HEK293 (cell line): Measurements from ENCODE around the gene CNPPD1.

ENCODE experiments used
- CTCF ChIA-PET: fragments of 350-600 bp; formaldehyde crosslinking; extraction: SDS; loops from one replicate; lab custom pipeline; 2021; ENCODE audit warnings: antibody characterized with exemption; lab: Yijun Ruan, JAX
- POLR2A ChIA-PET: fragments of 300-600 bp; formaldehyde crosslinking; extraction: SDS; loops from one replicate; lab custom pipeline; 2020; ENCODE audit warnings: antibody characterized with exemption, inconsistent platforms; lab: Yijun Ruan, JAX
- H3K27ac ChIP-seq: fragments of 200-500 bp; sonication (Bioruptor generic); 2 replicates; pipeline ENCODE4 v1.5.1; 2014; ENCODE audit warnings: low read depth, low read length, control low read depth, inconsistent platforms; ENCODE audit errors: extremely low read depth
- H3K36me3 ChIP-seq, 2 experiments: fragments of 200-500 bp in 1 of 2; sonication (Bioruptor generic) in 1 of 2; 1 replicate in 1 of 2; 2 replicates in 1 of 2; pipeline ENCODE4 v1.5.1; 2014 to 2017; ENCODE audit warnings: inconsistent platforms in 2 of 2, low read length in 2 of 2; ENCODE audit not compliant: control insufficient read depth in 2 of 2, insufficient read depth in 1 of 2
- H3K4me1 ChIP-seq: fragments of 200-500 bp; sonication (Bioruptor generic); 2 replicates; pipeline ENCODE4 v1.5.1; 2014; ENCODE audit warnings: mild to moderate bottlenecking, low read length, inconsistent platforms; ENCODE audit not compliant: control insufficient read depth, insufficient read depth
- H3K4me3 ChIP-seq: 2 replicates; pipeline ENCODE4 v1.5.1; 2011; ENCODE audit warnings: low read depth, mild to moderate bottlenecking, control low read depth, low read length, moderate library complexity
- H3K9me3 ChIP-seq: fragments of 200-500 bp; sonication (Bioruptor generic); 2 replicates; pipeline ENCODE4 v1.5.1; 2014; ENCODE audit warnings: low read depth, low read length, inconsistent platforms; ENCODE audit not compliant: control insufficient read depth, insufficient read depth
- KLF16 ChIP-seq: fragments of 450-650 bp; formaldehyde crosslinking; IDR thresholded peaks from 2 replicates; pipeline ENCODE4 v1.5.1; 2017; ENCODE audit warnings: missing biosample characterization, missing genetic modification characterization
- PRDM1 ChIP-seq: fragments of 450-650 bp; formaldehyde crosslinking; IDR thresholded peaks from 2 replicates; pipeline ENCODE4; 2016; ENCODE audit warnings: missing biosample characterization, missing genetic modification characterization
- SALL2 ChIP-seq: fragments of 450-650 bp; formaldehyde crosslinking; IDR thresholded peaks from 2 replicates; pipeline ENCODE4 v1.5.0; 2017; ENCODE audit warnings: missing biosample characterization, mild to moderate bottlenecking, missing genetic modification characterization, borderline replicate concordance
- SCRT2 ChIP-seq: fragments of 450-650 bp; formaldehyde crosslinking; IDR thresholded peaks from 2 replicates; pipeline ENCODE4 v1.5.1; 2016; ENCODE audit warnings: missing biosample characterization, missing genetic modification characterization
- TSHZ1 ChIP-seq: fragments of 450-650 bp; formaldehyde crosslinking; IDR thresholded peaks from 2 replicates; pipeline ENCODE4 v1.5.1; 2016; ENCODE audit warnings: missing biosample characterization, missing genetic modification characterization, borderline replicate concordance
- YY2 ChIP-seq: fragments of 450-650 bp; formaldehyde crosslinking; IDR thresholded peaks from 2 replicates; pipeline ENCODE4 v1.5.1; 2016; ENCODE audit warnings: missing biosample characterization, missing genetic modification characterization
- ZBTB11 ChIP-seq: fragments of 450-650 bp; formaldehyde crosslinking; conservative IDR thresholded peaks from 2 replicates; pipeline ENCODE4 v1.5.1; 2016; ENCODE audit warnings: low read depth, missing biosample characterization, missing genetic modification characterization
- ZFP69B ChIP-seq: fragments of 450-650 bp; formaldehyde crosslinking; IDR thresholded peaks from 2 replicates; pipeline ENCODE4 v1.5.1; 2016; ENCODE audit warnings: missing biosample characterization, missing genetic modification characterization
- ZNF174 ChIP-seq: fragments of 450-650 bp; formaldehyde crosslinking; IDR thresholded peaks from 2 replicates; pipeline ENCODE4 v1.5.0; 2017; ENCODE audit warnings: missing biosample characterization, mild to moderate bottlenecking, missing genetic modification characterization
- ZNF184 ChIP-seq: fragments of 450-650 bp; IDR thresholded peaks from 2 replicates; pipeline ENCODE4 v1.5.1; 2018; ENCODE audit warnings: missing biosample characterization, mild to moderate bottlenecking, missing genetic modification characterization
- ZNF239 ChIP-seq: fragments of 450-650 bp; formaldehyde crosslinking; IDR thresholded peaks from 2 replicates; pipeline ENCODE4 v1.5.1; 2016; ENCODE audit warnings: missing biosample characterization, missing genetic modification characterization
- ZNF266 ChIP-seq: fragments of 450-650 bp; formaldehyde crosslinking; IDR thresholded peaks from 2 replicates; pipeline ENCODE4 v1.5.1; 2016; ENCODE audit warnings: missing biosample characterization, missing genetic modification characterization, low read depth
- ZNF341 ChIP-seq: fragments of 450-650 bp; formaldehyde crosslinking; IDR thresholded peaks from 2 replicates; pipeline ENCODE4; 2016; ENCODE audit warnings: low read depth, missing biosample characterization, missing genetic modification characterization
- ZNF37A ChIP-seq: fragments of 450-650 bp; IDR thresholded peaks from 2 replicates; pipeline ENCODE4 v1.5.1; 2018; ENCODE audit warnings: missing biosample characterization, missing genetic modification characterization
- ZNF585B ChIP-seq: fragments of 450-650 bp; formaldehyde crosslinking; IDR thresholded peaks from 2 replicates; pipeline ENCODE4 v1.5.1; 2016; ENCODE audit warnings: missing biosample characterization, missing genetic modification characterization
- ZNF596 ChIP-seq: fragments of 450-650 bp; IDR thresholded peaks from 2 replicates; pipeline ENCODE4 v1.5.0; 2018; ENCODE audit warnings: missing biosample characterization, mild to moderate bottlenecking, missing genetic modification characterization, moderate library complexity
- ZNF623 ChIP-seq: fragments of 450-650 bp; formaldehyde crosslinking; IDR thresholded peaks from 2 replicates; pipeline ENCODE4 v1.5.1; 2016; ENCODE audit warnings: missing biosample characterization, missing genetic modification characterization
- ZNF670 ChIP-seq: fragments of 450-650 bp; formaldehyde crosslinking; IDR thresholded peaks from 2 replicates; pipeline ENCODE4 v1.5.1; 2016; ENCODE audit warnings: missing biosample characterization, missing genetic modification characterization, low read depth
- ZNF704 ChIP-seq: fragments of 450-650 bp; formaldehyde crosslinking; IDR thresholded peaks from 2 replicates; pipeline ENCODE4 v1.5.1; 2016; ENCODE audit warnings: missing biosample characterization, missing genetic modification characterization
- ZNF747 ChIP-seq: fragments of 450-650 bp; formaldehyde crosslinking; IDR thresholded peaks from 2 replicates; pipeline ENCODE4 v1.5.1; 2016; ENCODE audit warnings: missing biosample characterization, missing genetic modification characterization
- ZNF837 ChIP-seq: fragments of 450-650 bp; formaldehyde crosslinking; IDR thresholded peaks from 2 replicates; pipeline ENCODE4 v1.5.1; 2016; ENCODE audit warnings: missing biosample characterization, missing genetic modification characterization
- ZNF843 ChIP-seq: fragments of 450-650 bp; formaldehyde crosslinking; IDR thresholded peaks from 2 replicates; pipeline ENCODE4 v1.5.1; 2016; ENCODE audit warnings: missing biosample characterization, missing genetic modification characterization
- ZSCAN16 ChIP-seq: fragments of 450-650 bp; formaldehyde crosslinking; IDR thresholded peaks from 2 replicates; pipeline ENCODE4 v1.5.1; 2016; ENCODE audit warnings: missing biosample characterization, missing genetic modification characterization
- ZSCAN5A ChIP-seq: fragments of 450-650 bp; formaldehyde crosslinking; IDR thresholded peaks from 2 replicates; pipeline ENCODE4 v1.5.1; 2016; ENCODE audit warnings: missing biosample characterization, missing genetic modification characterization

CNPPD1 gene

GRCh38 chr2:219181531-219181930 is 4.8 kb upstream of the CNPPD1 start (continued):
- TF ChIP-seq ZBTB11 = no peak
- no peak for TF ChIP-seq ZNF239 (tag by site-specific recombination)
- no peak for TF ChIP-seq ZNF37A (tag by site-specific recombination)
- TF ChIP-seq ZNF266 = no peak
- TF ChIP-seq SCRT2 = no peak
- no peak for TF ChIP-seq PRDM1 (tag by site-specific recombination)
- TF ChIP-seq SALL2 (tag by site-specific recombination) = no peak
- TF ChIP-seq ZSCAN16 (tag by site-specific recombination) = no peak
- no peak for TF ChIP-seq ZNF747 (tag by site-specific recombination)

GRCh38 chr2:219180961-219181360 is 4.2 kb upstream of the CNPPD1 start:
- POLR2A ChIA-PET = interaction anchor here (4.6 kb wide), 1 partner anchor 25 kb away, joined by 14 read pairs; the partner anchor contains the start of gene ZFAND2B
- Histone ChIP-seq H3K27ac (no peak overlapping the region), H3K9me3 (no peaks in the 10 kb centered on the region), H3K4me3 (no peak overlapping the region), H3K36me3 (peaks cover 0 to 60% of the 10 kb centered on the region in 2 experiments; a peak in 2 of 3 replicates), H3K4me1 (peaks cover 4% of the 10 kb centered on the region; the same call in 1 of the 2 replicates)
- TF ChIP-seq ZNF623 (no peak), ZNF184 (tag by site-specific recombination) (no peak), ZNF843 (tag by site-specific recombination) (no peak), ZNF704 (tag by site-specific recombination) (no peak), ZNF596 (tag by site-specific recombination) (no peak), YY2 (tag by site-specific recombination) (no peak), ZNF341 (tag by site-specific recombination) (no peak), TSHZ1 (tag by site-specific recombination) (no peak), ZNF837 (tag by site-specific recombination) (no peak), ZSCAN5A (tag by site-specific recombination) (no peak), KLF16 (no peak), ZNF670 (tag by site-specific recombination) (no peak), ZFP69B (no peak), ZNF174 (tag by site-specific recombination) (no peak), ZNF585B (tag by site-specific recombination) (no peak)
- CTCF ChIA-PET = interaction anchor here (0.8 to 1.2 kb wide), 2 partner anchors 33 to 115 kb away, joined by 3 to 5 read pairs; no protein-coding TSS in a partner anchor
